H9 (cell line): ENCODE results near the gene TMEM219. TPM values are rescaled to one million over a fixed set of nuclear protein-coding genes. Genes with fewer than 3 reads are reported as not detected.
A peak's percentile ranks its signal among the peaks of the same experiment; 100 is the strongest.

Source experiments
- DNase-seq: peaks from one replicate; pipeline ENCODE4 v3.0.0-alpha.2; 2017
- H2AFZ ChIP-seq: one replicate; pipeline ENCODE4 v1.6.1; 2013; ENCODE audit warnings: mild to moderate bottlenecking, low read length, control low read depth, moderate library complexity
- H2AK5ac ChIP-seq: 2 replicates; pipeline ENCODE4 v1.6.1; 2013; ENCODE audit warnings: low read length, control low read depth, mixed read lengths; ENCODE audit not compliant: insufficient read length
- H2BK120ac ChIP-seq: one replicate; pipeline ENCODE4 v1.6.1; 2013; ENCODE audit warnings: low read depth, mild to moderate bottlenecking, low read length, control low read depth, inconsistent platforms; ENCODE audit not compliant: poor library complexity, severe bottlenecking
- H2BK12ac ChIP-seq: 2 replicates; pipeline ENCODE4 v1.6.1; 2013; ENCODE audit warnings: low read length, control low read depth, mixed read lengths, low read depth; ENCODE audit not compliant: insufficient read length
- H2BK15ac ChIP-seq: 2 replicates; pipeline ENCODE4 v1.6.1; 2013; ENCODE audit warnings: low read depth, low read length, control low read depth
- H2BK20ac ChIP-seq: one replicate; pipeline ENCODE4 v1.6.1; 2013; ENCODE audit warnings: low read depth, mild to moderate bottlenecking, low read length, control low read depth, inconsistent platforms; ENCODE audit not compliant: poor library complexity, severe bottlenecking
- H2BK5ac ChIP-seq: 2 replicates; pipeline ENCODE4 v1.6.1; 2013; ENCODE audit warnings: low read length, control low read depth, mixed read lengths; ENCODE audit not compliant: insufficient read length
- H3K14ac ChIP-seq: 2 replicates; pipeline ENCODE4 v1.6.1; 2013; ENCODE audit warnings: low read length, control low read depth; ENCODE audit not compliant: insufficient read depth
- H3K18ac ChIP-seq: 2 replicates; pipeline ENCODE4 v1.6.1; 2013; ENCODE audit warnings: low read depth, mild to moderate bottlenecking, mixed read lengths, low read length, control low read depth; ENCODE audit not compliant: insufficient read length
- H3K23ac ChIP-seq: 2 replicates; pipeline ENCODE4 v1.6.1; 2013; ENCODE audit warnings: low read length, control low read depth, mixed read lengths, low read depth; ENCODE audit not compliant: insufficient read length
- H3K23me2 ChIP-seq: 2 replicates; pipeline ENCODE4 v1.6.1; 2013; ENCODE audit warnings: low read depth, mild to moderate bottlenecking, mixed read lengths, low read length, control low read depth; ENCODE audit not compliant: insufficient read length, poor library complexity, severe bottlenecking
- H3K27ac ChIP-seq: 2 replicates; pipeline ENCODE4 v1.5.1; 2013; ENCODE audit warnings: low read length, control low read depth, mixed read lengths, low read depth; ENCODE audit not compliant: insufficient read length
- H3K27me3 ChIP-seq: 2 replicates; pipeline ENCODE4 v1.6.1; 2013; ENCODE audit warnings: low read length, control low read depth, inconsistent platforms; ENCODE audit not compliant: insufficient read depth
- H3K4ac ChIP-seq: 2 replicates; pipeline ENCODE4 v1.6.1; 2013; ENCODE audit warnings: low read depth, mild to moderate bottlenecking, control low read depth, inconsistent platforms, low read length, moderate library complexity
- H3K4me1 ChIP-seq: 2 replicates; pipeline ENCODE4 v1.6.1; 2013; ENCODE audit warnings: low read length, control low read depth, inconsistent platforms; ENCODE audit not compliant: insufficient read depth
- H3K4me2 ChIP-seq: 2 replicates; pipeline ENCODE4 v1.6.1; 2013; ENCODE audit warnings: low read length, control low read depth, mixed read lengths; ENCODE audit not compliant: insufficient read length, insufficient read depth
- H3K56ac ChIP-seq: 2 replicates; pipeline ENCODE4 v1.6.1; 2013; ENCODE audit warnings: low read depth, mild to moderate bottlenecking, mixed read lengths, low read length, control low read depth; ENCODE audit not compliant: insufficient read length
- H3K79me1 ChIP-seq: 2 replicates; pipeline ENCODE4 v1.6.1; 2013; ENCODE audit warnings: low read depth, mild to moderate bottlenecking, moderate library complexity, low read length, control low read depth, inconsistent platforms; ENCODE audit not compliant: insufficient read depth, poor library complexity, severe bottlenecking
- H3K79me2 ChIP-seq: 2 replicates; pipeline ENCODE4 v1.6.1; 2013; ENCODE audit warnings: low read length, control low read depth, inconsistent platforms; ENCODE audit not compliant: insufficient read depth
- H3K9ac ChIP-seq: 2 replicates; pipeline ENCODE4 v1.6.1; 2013; ENCODE audit warnings: low read length, control low read depth, mixed read lengths; ENCODE audit not compliant: insufficient read length; ENCODE audit errors: extremely low read depth
- H3K9me3 ChIP-seq: one replicate; pipeline ENCODE4 v1.6.1; 2013; ENCODE audit warnings: low read depth, low read length, inconsistent platforms; ENCODE audit not compliant: control insufficient read depth
- H3T11ph ChIP-seq: one replicate; pipeline ENCODE4 v1.6.1; 2013; ENCODE audit warnings: mild to moderate bottlenecking, low read length, control low read depth, inconsistent platforms
- H4K20me1 ChIP-seq: one replicate; pipeline ENCODE4 v1.6.1; 2013; ENCODE audit not compliant: control insufficient read depth, insufficient read length, insufficient read depth
- H4K5ac ChIP-seq: 2 replicates; pipeline ENCODE4 v1.6.1; 2013; ENCODE audit warnings: low read depth, mild to moderate bottlenecking, mixed read lengths, low read length, control low read depth; ENCODE audit not compliant: insufficient read length
- H4K8ac ChIP-seq: replicated peaks from 2 replicates; pipeline ENCODE4 v1.6.1; 2013; ENCODE audit warnings: low read length, control low read depth, mixed read lengths, low read depth; ENCODE audit not compliant: insufficient read length
- H4K91ac ChIP-seq: 2 replicates; pipeline ENCODE4 v1.6.1; 2013; ENCODE audit warnings: low read depth, mild to moderate bottlenecking, moderate library complexity, mixed read lengths, low read length, control low read depth; ENCODE audit not compliant: insufficient read length
- H3K27ac Mint-ChIP-seq, 3 experiments: 2 replicates in 2 of 3; 3 replicates in 1 of 3; pipeline ENCODE4 v1.8.0; 2020 to 2021; ENCODE audit warnings: mixed read lengths in 3 of 3, mild to moderate bottlenecking in 1 of 3, moderate library complexity in 1 of 3
- H3K27me3 Mint-ChIP-seq: 2 replicates; pipeline ENCODE4 v1.8.0; 2021; ENCODE audit warnings: low read depth, mild to moderate bottlenecking, moderate library complexity, mixed read lengths
- H3K36me3 Mint-ChIP-seq, 3 experiments: 2 replicates in 2 of 3; 3 replicates in 1 of 3; pipeline ENCODE4 v1.8.0; 2020 to 2021; ENCODE audit warnings: low read depth in 3 of 3, mixed read lengths in 3 of 3; ENCODE audit not compliant: insufficient read depth in 1 of 3
- H3K4me1 Mint-ChIP-seq, 2 experiments: 2 replicates each; pipeline ENCODE4 v1.8.0; 2020; ENCODE audit warnings: mixed read lengths in 2 of 2
- H3K4me3 Mint-ChIP-seq, 2 experiments: 2 replicates in 1 of 2; 3 replicates in 1 of 2; pipeline ENCODE4 v1.8.0; 2020 to 2021; ENCODE audit warnings: mild to moderate bottlenecking in 2 of 2, mixed read lengths in 2 of 2, moderate library complexity in 1 of 2
- H3K9me3 Mint-ChIP-seq, 2 experiments: 2 replicates in 1 of 2; 3 replicates in 1 of 2; pipeline ENCODE4 v1.8.0; 2020; ENCODE audit warnings: mild to moderate bottlenecking in 2 of 2, mixed read lengths in 2 of 2, moderate library complexity in 1 of 2
- CTCF ChIP-seq: fragments of 200-600 bp; sonication (generic); conservative IDR thresholded peaks from 3 replicates; pipeline ENCODE4 v1.8.0; 2021; ENCODE audit warnings: antibody characterized with exemption, mild to moderate bottlenecking
- WGBS: extraction: QIAGEN DNeasy Blood & Tissue Kit; methylation state at CpG from one replicate; pipeline ENCODE4 v1.1.7; 2013; ENCODE audit warnings: missing lambda C conversion rate, low lambda C conversion rate, mixed read lengths; ENCODE audit not compliant: insufficient read length; ENCODE audit errors: extremely low coverage; 5-methylcytosine and 5-hydroxymethylcytosine counted together
- total RNA-seq: library from RNA; stranded (reverse); gene quantifications from 2 replicates; pipeline ENCODE4 v1.2.1, GENCODE V29; 2021

TMEM219 gene
- total RNA-seq, 1 experiment from 2014 or later: 89.1 TPM

GRCh38 chr16:29978081-29978480 lies 16.2 kb downstream of the TMEM219 start:
- H3K18ac ChIP-seq: no peak overlapping the region
- peaks cover 3% of the 10 kb centered on the region; the same call in 1 of the 2 replicates for H3K4me1 ChIP-seq
- no peak overlapping the region for H3T11ph ChIP-seq
- no peak overlapping the region for H3K4me2 ChIP-seq
- no peak overlapping the region for H2AFZ ChIP-seq
- no peak overlapping the region for H2AK5ac ChIP-seq
- no peak overlapping the region for H2BK15ac ChIP-seq
- H3K79me1 ChIP-seq: peaks cover 7% of the 10 kb centered on the region
- peaks cover 5% of the 10 kb centered on the region; the same call in 1 of the 2 replicates for H3K79me2 ChIP-seq
- Mint-ChIP-seq H3K27ac (peak overlapping the region in 1 of 3 experiments; percentile 25; a peak in 1 of 7 replicates), H3K4me3 (no peak overlapping the region), H3K36me3 (peaks cover 33 to 52% (median 47%) of the 10 kb centered on the region in 3 experiments), H3K27me3 (peaks cover 3% of the 10 kb centered on the region), H3K9me3 (peaks cover 3% of the 10 kb centered on the region in 2 experiments), H3K4me1 (peaks cover 29% of the 10 kb centered on the region in 2 experiments)
- H4K5ac ChIP-seq: no peak overlapping the region
- H3K56ac ChIP-seq: no peak overlapping the region
- no peak overlapping the region for H2BK20ac ChIP-seq
- no peaks in the 10 kb centered on the region for H3K27me3 ChIP-seq
- no peak overlapping the region for H3K9ac ChIP-seq
- no CpG with 5 or more reads among the region's 9 CpGs for WGBS
- no peak overlapping the region for H3K14ac ChIP-seq
- no peaks in the 10 kb centered on the region for H4K20me1 ChIP-seq
- H3K23ac ChIP-seq: no peak overlapping the region
- H3K9me3 ChIP-seq: no peaks in the 10 kb centered on the region
- no peak overlapping the region for H3K4ac ChIP-seq
- H3K23me2 ChIP-seq: peaks cover 14% of the 10 kb centered on the region
- TF ChIP-seq CTCF: no peak
- no peak overlapping the region for H2BK5ac ChIP-seq
- H3K27ac ChIP-seq: no peak overlapping the region
- no peak overlapping the region for H2BK120ac ChIP-seq
- no peak overlapping the region for H4K91ac ChIP-seq
- H4K8ac ChIP-seq: no peak overlapping the region
- no peak overlapping the region for H2BK12ac ChIP-seq
- DNase-seq: no peak
